Endothelial cell (in vitro differentiated cells): ENCODE results near the gene ERC1. TPM values are rescaled to one million over a fixed set of nuclear protein-coding genes. Genes with fewer than 3 reads are reported as not detected.
"Not testable (repeated sequence)": the region's sequence is repeated elsewhere in the genome, so short reads cannot be mapped to it uniquely, and the experiment has no call there.

ENCODE experiments used
- DNase-seq: peaks from one replicate; pipeline ENCODE4 v3.0.0; 2021; ENCODE audit warnings: low spot score
- H3K27ac Mint-ChIP-seq: one replicate; pipeline ENCODE4 v1.8.0; 2021; ENCODE audit warnings: mixed read lengths, inconsistent platforms; ENCODE audit not compliant: unreplicated experiment
- H3K27me3 Mint-ChIP-seq: one replicate; pipeline ENCODE4 v1.8.0; 2021; ENCODE audit warnings: mild to moderate bottlenecking, moderate library complexity, mixed read lengths, inconsistent platforms; ENCODE audit not compliant: unreplicated experiment
- H3K36me3 Mint-ChIP-seq: one replicate; pipeline ENCODE4 v1.8.0; 2021; ENCODE audit warnings: mild to moderate bottlenecking, low read depth, mixed read lengths, inconsistent platforms; ENCODE audit not compliant: unreplicated experiment
- H3K4me1 Mint-ChIP-seq: one replicate; pipeline ENCODE4 v1.8.0; 2021; ENCODE audit warnings: mild to moderate bottlenecking, mixed read lengths, inconsistent platforms; ENCODE audit not compliant: unreplicated experiment
- H3K4me3 Mint-ChIP-seq: one replicate; pipeline ENCODE4 v1.8.0; 2021; ENCODE audit warnings: mild to moderate bottlenecking, mixed read lengths, inconsistent platforms; ENCODE audit not compliant: unreplicated experiment
- H3K9me3 Mint-ChIP-seq: one replicate; pipeline ENCODE4 v1.8.0; 2021; ENCODE audit warnings: mixed read lengths, inconsistent platforms; ENCODE audit not compliant: unreplicated experiment
- CTCF ChIP-seq: fragments of 200-600 bp; sonication (generic); IDR thresholded peaks from one replicate; pipeline ENCODE4 v1.5.0; 2021; ENCODE audit warnings: antibody characterized with exemption; ENCODE audit not compliant: unreplicated experiment
- total RNA-seq: library from RNA; stranded (reverse); fragmentation: NEBNext Ultra II Directional; extraction: Animal tissue kit (Norgen Biotek cat#: 25700); gene quantifications from one replicate; pipeline ENCODE4 v1.2.1, GENCODE V29; 2021; ENCODE audit not compliant: unreplicated experiment

ERC1 gene
- total RNA-seq, 1 donor from 2014 or later, result 57.9 TPM

- Mint-ChIP-seq H3K9me3 (no peaks in the 10 kb centered on the region), H3K27ac (no peak overlapping the region), H3K4me3 (no peak overlapping the region), H3K4me1 (no peaks in the 10 kb centered on the region), H3K27me3 (no peaks in the 10 kb centered on the region), H3K36me3 (peaks cover 39% of the 10 kb centered on the region)
- no peak for TF ChIP-seq CTCF
- DNase-seq, result no peak
Measured at GRCh38 chr12:1195513-1195912, 204.5 kb downstream of the ERC1 start.

DNA sequence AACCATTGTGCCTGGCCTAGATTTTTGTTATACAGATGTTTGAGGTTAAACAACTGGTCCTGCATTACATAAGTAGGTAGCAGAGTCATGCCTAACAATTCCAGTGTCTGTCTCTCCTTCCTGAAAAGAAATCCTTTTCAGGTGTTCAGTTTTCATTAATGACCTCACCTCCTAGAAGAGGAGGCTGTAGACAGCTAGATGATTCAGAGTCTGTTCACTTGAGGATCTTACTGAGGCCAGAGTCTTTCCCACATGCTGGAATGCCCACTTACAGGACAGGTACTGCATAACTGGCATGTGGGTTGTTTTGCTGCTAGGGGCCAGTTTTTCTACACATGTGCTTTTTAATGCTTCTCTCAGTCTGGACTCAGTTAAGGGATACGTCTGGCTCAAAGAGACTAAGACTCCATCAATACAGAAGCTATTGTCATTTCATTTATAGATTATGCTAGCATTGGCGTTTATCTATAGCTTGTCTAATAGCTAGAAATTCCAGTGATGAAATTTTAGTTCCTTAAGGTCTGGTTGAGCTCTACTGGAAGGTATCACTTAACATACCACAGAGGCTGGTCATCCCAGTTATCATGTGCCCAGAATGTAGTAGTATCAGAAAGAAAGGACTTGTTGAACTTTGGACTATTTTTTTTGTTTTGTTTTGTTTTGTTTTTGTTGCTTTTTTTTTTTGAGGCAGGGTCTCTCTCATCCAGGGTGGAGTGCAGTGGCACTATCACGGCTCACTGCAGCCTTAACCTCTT is 206.4 kb downstream of the ERC1 start:
- H3K9me3 Mint-ChIP-seq, result no peaks in the 10 kb centered on the region
- no peak overlapping the region for H3K27ac Mint-ChIP-seq
- TF ChIP-seq CTCF, result no peak
- no peaks in the 10 kb centered on the region for H3K27me3 Mint-ChIP-seq
- peaks cover 7% of the 10 kb centered on the region for H3K4me1 Mint-ChIP-seq
- no peak for DNase-seq
- H3K4me3 Mint-ChIP-seq, result no peak overlapping the region
- peaks cover 39% of the 10 kb centered on the region for H3K36me3 Mint-ChIP-seq

GRCh38 chr12:1198854-1199253 is 207.8 kb downstream of the ERC1 start:
- not testable (repeated sequence) for DNase-seq, H3K27me3 Mint-ChIP-seq, H3K27ac Mint-ChIP-seq, H3K9me3 Mint-ChIP-seq, H3K4me3 Mint-ChIP-seq, H3K4me1 Mint-ChIP-seq
- H3K36me3 Mint-ChIP-seq, result peaks cover 39% of the 10 kb centered on the region

- Mint-ChIP-seq H3K9me3 (no peaks in the 10 kb centered on the region), H3K27ac (no peak overlapping the region), H3K4me1 (peaks cover 8% of the 10 kb centered on the region), H3K36me3 (peaks cover 35% of the 10 kb centered on the region), H3K4me3 (no peak overlapping the region), H3K27me3 (no peaks in the 10 kb centered on the region)
- no peak for DNase-seq
- no peak for TF ChIP-seq CTCF
Measured at GRCh38 chr12:1199700-1200099, 208.7 kb downstream of the ERC1 start.

GRCh38 chr12:1201030-1201429 is 210.0 kb downstream of the ERC1 start:
- peaks cover 22% of the 10 kb centered on the region for H3K36me3 Mint-ChIP-seq
- H3K4me3 Mint-ChIP-seq, result no peak overlapping the region

More at GRCh38 chr12:1201030-1201429, 210.0 kb downstream of the ERC1 start:
- TF ChIP-seq CTCF, result no peak
- no peak overlapping the region for H3K27ac Mint-ChIP-seq
- DNase-seq, result no peak
- H3K27me3 Mint-ChIP-seq, result no peaks in the 10 kb centered on the region
- H3K9me3 Mint-ChIP-seq, result no peaks in the 10 kb centered on the region
- peaks cover 8% of the 10 kb centered on the region for H3K4me1 Mint-ChIP-seq
